C4-2B (cell line): ENCODE data around the gene ADGRD1.
"Not testable (repeated sequence)": the region's sequence is repeated elsewhere in the genome, so short reads cannot be mapped to it uniquely, and the experiment has no call there.

Experiments
- H3K27ac ChIP-seq: fragments of 450-650 bp; 2 replicates; pipeline ENCODE4 v1.5.1; 2017
- CTCF ChIP-seq: fragments of 450-650 bp; conservative IDR thresholded peaks from 2 replicates; pipeline ENCODE4 v1.5.1; 2017; ENCODE audit warnings: mild to moderate bottlenecking
- ZFX ChIP-seq: fragments of 450-650 bp; IDR thresholded peaks from 2 replicates; pipeline ENCODE4 v1.6.1; 2017

ADGRD1 gene

GRCh38 chr12:131063960-131064359, 110.3 kb downstream of the ADGRD1 start:
- no peak overlapping the region for H3K27ac ChIP-seq
- TF ChIP-seq ZFX: no peak
- no peak for TF ChIP-seq CTCF

- no peak for TF ChIP-seq CTCF
- no peak for TF ChIP-seq ZFX
- no peak overlapping the region for H3K27ac ChIP-seq
Observed at GRCh38 chr12:131065279-131065678, 111.6 kb downstream of the ADGRD1 start.

- H3K27ac ChIP-seq: no peak overlapping the region
- TF ChIP-seq CTCF (no peak), ZFX (no peak)
Observed at GRCh38 chr12:131065801-131066200, 112.1 kb downstream of the ADGRD1 start.

- no peak overlapping the region for H3K27ac ChIP-seq
- TF ChIP-seq CTCF (no peak), ZFX (no peak)
Observed at GRCh38 chr12:131066207-131066885, 112.6 kb downstream of the ADGRD1 start.

GRCh38 chr12:131066886-131067490, 113.3 kb downstream of the ADGRD1 start:
- TF ChIP-seq CTCF (no peak), ZFX (no peak)
- no peak overlapping the region for H3K27ac ChIP-seq

- no peak for TF ChIP-seq ZFX
- no peak overlapping the region for H3K27ac ChIP-seq
Observed at GRCh38 chr12:131067981-131068851, 114.5 kb downstream of the ADGRD1 start.

- H3K27ac ChIP-seq: not testable (repeated sequence)
Observed at GRCh38 chr12:131068926-131069720, 115.4 kb downstream of the ADGRD1 start.

- not testable (repeated sequence) for H3K27ac ChIP-seq
Observed at GRCh38 chr12:131070136-131070535, 116.4 kb downstream of the ADGRD1 start.

GRCh38 chr12:131070668-131071067, 117.0 kb downstream of the ADGRD1 start:
- H3K27ac ChIP-seq: not testable (repeated sequence)

- not testable (repeated sequence) for H3K27ac ChIP-seq
Observed at GRCh38 chr12:131071234-131071820, 117.6 kb downstream of the ADGRD1 start.

GRCh38 chr12:131071950-131072349, 118.2 kb downstream of the ADGRD1 start:
- H3K27ac ChIP-seq: not testable (repeated sequence)
